Measurements from ENCODE around the gene INPP5K. TPM values are rescaled to one million over a fixed set of nuclear protein-coding genes. Genes with fewer than 3 reads are reported as not detected.
A peak's percentile ranks its signal among the peaks of the same experiment; 100 is the strongest.

The INPP5K gene
- 15.8 and 18.2 TPM in 2 replicates for total RNA-seq (2013; cell fraction: nucleolus; rRNA removed)
- total RNA-seq (2014; rRNA removed) (28.9 and 33.9 TPM in 2 replicates), total RNA-seq (2014; rRNA removed; fragmentation: Illumina TruSeq; extraction: Trizol) (11.1 and 11.7 TPM in 2 replicates), total RNA-seq (2021) (20.5 and 23.1 TPM in 2 replicates), polyA plus RNA-seq (2011; rRNA removed) (22.4 and 29.0 TPM in 2 replicates), polyA plus RNA-seq (2014; fragmentation: Illumina TruSeq; extraction: Trizol) (16.3 and 16.4 TPM in 2 replicates), polyA plus RNA-seq (2014; fragmentation: Nextera tagmentation; extraction: Ambion mirVana) (1 to 10 TPM in 1 of 2 experiments, under 1 TPM in 1; 0.58 to 1.5 TPM), polyA plus RNA-seq (2014; rRNA removed) (38.9 and 41.2 TPM in 2 replicates), polyA plus RNA-seq (2016; fragmentation: Nextera tagmentation; extraction: Ambion mirVana) (10 to 100 TPM; 23.6 to 26.7 TPM), polyA minus RNA-seq (2011; rRNA and poly(A)+ RNA removed) (34.2 and 37.1 TPM in 2 replicates), Bru-seq, nascent RNA (percentile 62 among the genes with signal in this experiment), BruChase-seq, experiment 1, labeled RNA remaining after a 6-hour chase (percentile 65 among the genes with signal in this experiment), BruChase-seq, experiment 2, labeled RNA remaining after a 2-hour chase (percentile 64 among the genes with signal in this experiment)
- polyA plus RNA-seq (2011; ENCODE audit: low read depth): 20.9 TPM
- 25.8 and 27.6 TPM in 2 replicates for polyA plus RNA-seq (2011; cell fraction: cytosol; rRNA removed)
- polyA plus RNA-seq (2011; cell fraction: nucleus; rRNA removed): 37.6 and 47.7 TPM in 2 replicates
- 17.1 and 22.6 TPM in 2 replicates for polyA plus RNA-seq (2012)
- polyA minus RNA-seq (2011; cell fraction: cytosol; rRNA and poly(A)+ RNA removed): 11.6 and 18.7 TPM in 2 replicates
- polyA minus RNA-seq (2011; cell fraction: nucleus; rRNA and poly(A)+ RNA removed): 16.7 and 31.7 TPM in 2 replicates
- long read RNA-seq, experiment 1, transcript INPP5K-204 (12 exons, 2,988 nt): major isoform, 20 of 25 reads
- long read RNA-seq, experiment 1, partial matches to known transcripts: 0 of 25 reads
- long read RNA-seq, experiment 1, other reads (novel, unspliced or antisense): 4 of 25 reads
- long read RNA-seq, experiment 2, transcript INPP5K-204 (12 exons, 2,988 nt): major isoform, 22 of 37 reads
- long read RNA-seq, experiment 2, partial matches to known transcripts: 8 of 37 reads
- long read RNA-seq, experiment 2, other reads (novel, unspliced or antisense): 6 of 37 reads

GRCh38 chr17:1516388-1517161 is at the start of gene INPP5K:
INPP5K (minus strand) TSS chr17:1516612; CDS start chr17:1516499, 113 bp downstream.
- Histone ChIP-seq H3K9me3 (replicated peaks; ENCODE audit: control insufficient read depth, insufficient read depth, low read length) (no peaks in the 10 kb centered on the region), H3K4me2 (ENCODE audit: control insufficient read depth, insufficient read depth) (peak within 1 kb of the TSS; percentile 88), H3K79me2 (ENCODE audit: control insufficient read depth, insufficient read depth, low read length) (peaks cover 23% of the 10 kb centered on the region), H3K4me3 (peak within 1 kb of the TSS; percentile 87), H3K27me3 (replicated peaks in 1 of 2; ENCODE audit: control insufficient read depth in 2 of 2, insufficient read depth in 2 of 2, low read length in 1 of 2) (no peaks in the 10 kb centered on the region), H2AFZ (ENCODE audit: control insufficient read depth, low read depth, low read length) (peak within 1 kb of the TSS; percentile 84), H3K36me3 (ENCODE audit: control insufficient read depth in 2 of 2, insufficient read depth in 2 of 2, low read length in 1 of 2) (peaks cover 0 to 4% of the 10 kb centered on the region in 2 experiments; a peak in 3 of 4 replicates), H3K4me1 (ENCODE audit: control insufficient read depth, insufficient read depth, low read length) (peaks cover 4% of the 10 kb centered on the region), H3K9ac (ENCODE audit: control insufficient read depth, insufficient read depth, low read length) (peak within 1 kb of the TSS; percentile 89), H3K27ac (ENCODE audit: control insufficient read depth, insufficient read depth) (peak within 1 kb of the TSS; percentile 79), H4K20me1 (ENCODE audit: control insufficient read depth, insufficient read depth) (no peaks in the 10 kb centered on the region)
- ChIA-PET POLR2A (interaction anchor here (0.5 to 4.3 kb wide), 19 partner anchors 17 to 1401 kb away, joined by 3 to 20 read pairs (median 4); partner anchors contain the start of gene CRK), SMC1A (ENCODE audit: uncharacterized antibody, unreplicated experiment) (interaction anchor here (0.6 to 4.7 kb wide), 17 partner anchors 29 to 258 kb away, joined by 3 to 95 read pairs (median 4); partner anchors contain the start of genes SLC43A2 and YWHAE), RAD21 (ENCODE audit: unreplicated experiment) (interaction anchor here (0.6 to 5.5 kb wide), 27 partner anchors 17 to 257 kb away, joined by 3 to 100 read pairs (median 6); partner anchors contain the start of genes MYO1C, PITPNA, RILP and SLC43A2), CTCF (interaction anchor here (0.6 to 7.5 kb wide), 24 partner anchors 16 to 245 kb away, joined by 3 to 132 read pairs (median 6); partner anchors contain the start of genes PITPNA, SLC43A2 and YWHAE)
- ATAC-seq (peak; percentile 97), FAIRE-seq (peak; percentile 79), DNase-seq (ENCODE audit: low read depth, low spot score) (peak; percentile 94)
- in situ Hi-C loops (cut with MboI): loop anchor here (5.0 kb wide), 1 partner anchor 244 kb away; the partner anchor contains the start of gene BHLHA9
- under 1% methylated on average over 90 of the region's 91 CpGs for WGBS (ENCODE audit: insufficient coverage, insufficient replicate concordance, low lambda C conversion rate, missing lambda C conversion rate)
- BruUV-seq (replicated peaks): no TSS peak
- intact Hi-C loops (cut with micrococcal nuclease; ENCODE audit: unreplicated experiment): loop anchor here (1.0 to 5.0 kb wide), 3 partner anchors 60 to 259 kb away; partner anchors contain the start of gene CRK
- TF ChIP-seq, protein P1, sequence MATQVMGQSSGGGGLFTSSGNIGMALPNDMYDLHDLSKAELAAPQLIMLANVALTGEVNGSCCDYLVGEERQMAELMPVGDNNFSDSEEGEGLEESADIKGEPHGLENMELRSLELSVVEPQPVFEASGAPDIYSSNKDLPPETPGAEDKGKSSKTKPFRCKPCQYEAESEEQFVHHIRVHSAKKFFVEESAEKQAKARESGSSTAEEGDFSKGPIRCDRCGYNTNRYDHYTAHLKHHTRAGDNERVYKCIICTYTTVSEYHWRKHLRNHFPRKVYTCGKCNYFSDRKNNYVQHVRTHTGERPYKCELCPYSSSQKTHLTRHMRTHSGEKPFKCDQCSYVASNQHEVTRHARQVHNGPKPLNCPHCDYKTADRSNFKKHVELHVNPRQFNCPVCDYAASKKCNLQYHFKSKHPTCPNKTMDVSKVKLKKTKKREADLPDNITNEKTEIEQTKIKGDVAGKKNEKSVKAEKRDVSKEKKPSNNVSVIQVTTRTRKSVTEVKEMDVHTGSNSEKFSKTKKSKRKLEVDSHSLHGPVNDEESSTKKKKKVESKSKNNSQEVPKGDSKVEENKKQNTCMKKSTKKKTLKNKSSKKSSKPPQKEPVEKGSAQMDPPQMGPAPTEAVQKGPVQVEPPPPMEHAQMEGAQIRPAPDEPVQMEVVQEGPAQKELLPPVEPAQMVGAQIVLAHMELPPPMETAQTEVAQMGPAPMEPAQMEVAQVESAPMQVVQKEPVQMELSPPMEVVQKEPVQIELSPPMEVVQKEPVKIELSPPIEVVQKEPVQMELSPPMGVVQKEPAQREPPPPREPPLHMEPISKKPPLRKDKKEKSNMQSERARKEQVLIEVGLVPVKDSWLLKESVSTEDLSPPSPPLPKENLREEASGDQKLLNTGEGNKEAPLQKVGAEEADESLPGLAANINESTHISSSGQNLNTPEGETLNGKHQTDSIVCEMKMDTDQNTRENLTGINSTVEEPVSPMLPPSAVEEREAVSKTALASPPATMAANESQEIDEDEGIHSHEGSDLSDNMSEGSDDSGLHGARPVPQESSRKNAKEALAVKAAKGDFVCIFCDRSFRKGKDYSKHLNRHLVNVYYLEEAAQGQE (IDR thresholded peaks at IDR 0.05; ENCODE audit: low read depth, low read length): no peak
- TF ChIP-seq NR2F1 (conservative IDR thresholded peaks at IDR 0.05) (peak; percentile 64), TBL1XR1 (IDR thresholded peaks at IDR 0.05; ENCODE audit: low read depth, low read length) (0 out of 2 replicates have a peak, but pooled peaks have one; percentile 5), GATAD2B (conservative IDR thresholded peaks at IDR 0.05; ENCODE audit: low read depth) (no peak; the same call in 1 of the 2 replicates), HDGF (IDR thresholded peaks at IDR 0.05) (peak; percentile 86; the same call in 1 of the 2 replicates), CBX5 (IDR thresholded peaks at IDR 0.05; ENCODE audit: low read depth) (no peak), CREM (IDR thresholded peaks at IDR 0.05; ENCODE audit: low read depth) (peak; percentile 78), POLR2A (IDR thresholded peaks at IDR 0.05; ENCODE audit: low read depth, low read length) (peak; percentile 91), SIN3A (IDR thresholded peaks at IDR 0.05; ENCODE audit: low read depth, low read length) (peak; percentile 93), TCF3 (IDR thresholded peaks at IDR 0.05; ENCODE audit: borderline replicate concordance, insufficient read depth, low read depth, low read length) (0 out of 2 replicates have a peak, but pooled peaks have one; percentile 6)
- TF ChIP-seq, protein P2, sequence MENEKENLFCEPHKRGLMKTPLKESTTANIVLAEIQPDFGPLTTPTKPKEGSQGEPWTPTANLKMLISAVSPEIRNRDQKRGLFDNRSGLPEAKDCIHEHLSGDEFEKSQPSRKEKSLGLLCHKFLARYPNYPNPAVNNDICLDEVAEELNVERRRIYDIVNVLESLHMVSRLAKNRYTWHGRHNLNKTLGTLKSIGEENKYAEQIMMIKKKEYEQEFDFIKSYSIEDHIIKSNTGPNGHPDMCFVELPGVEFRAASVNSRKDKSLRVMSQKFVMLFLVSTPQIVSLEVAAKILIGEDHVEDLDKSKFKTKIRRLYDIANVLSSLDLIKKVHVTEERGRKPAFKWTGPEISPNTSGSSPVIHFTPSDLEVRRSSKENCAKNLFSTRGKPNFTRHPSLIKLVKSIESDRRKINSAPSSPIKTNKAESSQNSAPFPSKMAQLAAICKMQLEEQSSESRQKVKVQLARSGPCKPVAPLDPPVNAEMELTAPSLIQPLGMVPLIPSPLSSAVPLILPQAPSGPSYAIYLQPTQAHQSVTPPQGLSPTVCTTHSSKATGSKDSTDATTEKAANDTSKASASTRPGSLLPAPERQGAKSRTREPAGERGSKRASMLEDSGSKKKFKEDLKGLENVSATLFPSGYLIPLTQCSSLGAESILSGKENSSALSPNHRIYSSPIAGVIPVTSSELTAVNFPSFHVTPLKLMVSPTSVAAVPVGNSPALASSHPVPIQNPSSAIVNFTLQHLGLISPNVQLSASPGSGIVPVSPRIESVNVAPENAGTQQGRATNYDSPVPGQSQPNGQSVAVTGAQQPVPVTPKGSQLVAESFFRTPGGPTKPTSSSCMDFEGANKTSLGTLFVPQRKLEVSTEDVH (IDR thresholded peaks at IDR 0.05; ENCODE audit: low read depth, partially characterized antibody): peak; percentile 63
